ENCODE data around the gene METTL22.

Gene METTL22

GRCh38 chr16:8625491-8626087, 4.1 kb downstream of the METTL22 start:
- no peaks in the 10 kb centered on the region for H3K9me2 ChIP-seq (replicated peaks; ENCODE audit: insufficient read depth, low read length)
- H3K9ac ChIP-seq (ENCODE audit: low read length) = no peak overlapping the region
- H3K4me3 ChIP-seq (ENCODE audit: insufficient read depth, low read length, poor library complexity, severe bottlenecking) = no peak overlapping the region
- no peaks in the 10 kb centered on the region for H4K20me1 ChIP-seq (ENCODE audit: low read depth, low read length)
- no peaks in the 10 kb centered on the region for H3K9me3 ChIP-seq (ENCODE audit: insufficient read depth, low read length)
- H3F3A ChIP-seq (ENCODE audit: insufficient read depth) = no peaks in the 10 kb centered on the region
- no peak for TF ChIP-seq EZH2phosphoT487 (conservative IDR thresholded peaks at IDR 0.05; ENCODE audit: low read length)
- TF ChIP-seq CTCF (IDR thresholded peaks at IDR 0.05; ENCODE audit: insufficient read depth, low read length, poor library complexity, severe bottlenecking) = no peak
- no peaks in the 10 kb centered on the region for H3K36me3 ChIP-seq (ENCODE audit: low read length)
- H3K4me2 ChIP-seq (ENCODE audit: low read depth, low read length, poor library complexity, severe bottlenecking) = no peak overlapping the region
- H3K27me3 ChIP-seq (ENCODE audit: low read length) = no peaks in the 10 kb centered on the region
- no peak overlapping the region for H3K27ac ChIP-seq (ENCODE audit: low read depth, low read length)
- no peak overlapping the region for H2AFZ ChIP-seq (ENCODE audit: low read depth, low read length, severe bottlenecking)
- peaks cover 19% of the 10 kb centered on the region for H3K79me2 ChIP-seq (ENCODE audit: insufficient read depth, low read length)

DNA sequence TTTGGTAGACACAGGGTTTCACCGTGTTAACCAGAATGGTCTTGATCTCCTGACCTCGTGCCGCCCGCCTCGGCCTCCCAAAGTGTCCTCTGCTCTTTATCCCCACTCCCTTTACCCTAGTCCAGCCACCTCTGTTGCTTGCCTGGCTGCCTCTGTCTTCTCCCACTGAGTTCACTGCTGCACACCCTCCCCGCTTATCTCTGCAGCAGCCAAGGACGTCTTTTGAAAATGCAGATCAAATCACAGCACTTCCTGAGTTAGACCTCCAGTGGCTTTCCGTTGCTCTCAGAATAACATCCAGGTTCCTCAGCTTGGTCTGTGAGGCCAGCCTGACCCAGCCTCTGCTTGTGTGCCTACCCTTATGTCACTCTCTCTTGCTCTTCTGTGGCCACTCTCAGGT, 5.4 kb downstream of the METTL22 start:
- Histone ChIP-seq H4K20me1 (ENCODE audit: low read depth, low read length) (no peaks in the 10 kb centered on the region), H3F3A (ENCODE audit: insufficient read depth) (no peaks in the 10 kb centered on the region), H3K4me2 (ENCODE audit: low read depth, low read length, poor library complexity, severe bottlenecking) (no peak overlapping the region), H3K79me2 (ENCODE audit: insufficient read depth, low read length) (peaks cover 16% of the 10 kb centered on the region), H3K27ac (ENCODE audit: low read depth, low read length) (no peak overlapping the region), H2AFZ (ENCODE audit: low read depth, low read length, severe bottlenecking) (no peak overlapping the region), H3K9ac (ENCODE audit: low read length) (no peak overlapping the region), H3K36me3 (ENCODE audit: low read length) (no peaks in the 10 kb centered on the region), H3K27me3 (ENCODE audit: low read length) (no peaks in the 10 kb centered on the region), H3K9me2 (replicated peaks; ENCODE audit: insufficient read depth, low read length) (no peaks in the 10 kb centered on the region), H3K4me3 (ENCODE audit: insufficient read depth, low read length, poor library complexity, severe bottlenecking) (no peak overlapping the region), H3K9me3 (ENCODE audit: insufficient read depth, low read length) (no peaks in the 10 kb centered on the region)
- no peak for TF ChIP-seq EZH2phosphoT487 (conservative IDR thresholded peaks at IDR 0.05; ENCODE audit: low read length)
- no peak for TF ChIP-seq CTCF (IDR thresholded peaks at IDR 0.05; ENCODE audit: insufficient read depth, low read length, poor library complexity, severe bottlenecking)

DNA sequence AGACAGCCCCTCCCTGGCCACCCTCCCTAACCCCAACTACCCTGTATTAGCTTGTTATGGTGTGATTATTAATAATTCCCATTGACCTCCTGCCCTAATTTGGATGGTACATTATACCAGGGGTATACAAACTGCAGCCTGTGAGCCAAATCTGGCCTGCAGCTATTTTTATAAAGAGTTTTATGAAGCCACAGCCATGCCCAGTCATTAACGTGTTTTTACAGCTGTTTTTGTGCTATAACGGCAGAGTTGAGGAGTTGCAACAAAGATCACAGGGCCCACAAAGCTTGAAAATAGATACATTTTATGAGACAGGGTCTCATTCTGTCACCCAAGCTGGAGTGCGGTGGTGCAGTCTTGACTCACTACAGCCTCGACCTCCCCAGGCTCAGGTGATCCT, 6.0 kb downstream of the METTL22 start:
- Histone ChIP-seq H3K27me3 (ENCODE audit: low read length) (no peaks in the 10 kb centered on the region), H3F3A (ENCODE audit: insufficient read depth) (no peaks in the 10 kb centered on the region), H3K36me3 (ENCODE audit: low read length) (no peaks in the 10 kb centered on the region), H2AFZ (ENCODE audit: low read depth, low read length, severe bottlenecking) (no peak overlapping the region), H3K9me3 (ENCODE audit: insufficient read depth, low read length) (no peaks in the 10 kb centered on the region), H3K9me2 (replicated peaks; ENCODE audit: insufficient read depth, low read length) (no peaks in the 10 kb centered on the region), H3K4me3 (ENCODE audit: insufficient read depth, low read length, poor library complexity, severe bottlenecking) (no peak overlapping the region), H3K9ac (ENCODE audit: low read length) (no peak overlapping the region), H3K4me2 (ENCODE audit: low read depth, low read length, poor library complexity, severe bottlenecking) (no peak overlapping the region), H3K79me2 (ENCODE audit: insufficient read depth, low read length) (peaks cover 10% of the 10 kb centered on the region), H3K27ac (ENCODE audit: low read depth, low read length) (no peak overlapping the region), H4K20me1 (ENCODE audit: low read depth, low read length) (no peaks in the 10 kb centered on the region)
- TF ChIP-seq CTCF (IDR thresholded peaks at IDR 0.05; ENCODE audit: insufficient read depth, low read length, poor library complexity, severe bottlenecking) (no peak), EZH2phosphoT487 (conservative IDR thresholded peaks at IDR 0.05; ENCODE audit: low read length) (no peak)
